HG03045 (cell line): Measurements from ENCODE around the gene ABCA6.

Experiments
- ATAC-seq: cut with Tn5 transposase; IDR thresholded peaks from one replicate; pipeline ENCODE4 v1.9.1; 2021; ENCODE audit warnings: mild to moderate bottlenecking, moderate library complexity; ENCODE audit not compliant: unreplicated experiment

The ABCA6 gene

DNA sequence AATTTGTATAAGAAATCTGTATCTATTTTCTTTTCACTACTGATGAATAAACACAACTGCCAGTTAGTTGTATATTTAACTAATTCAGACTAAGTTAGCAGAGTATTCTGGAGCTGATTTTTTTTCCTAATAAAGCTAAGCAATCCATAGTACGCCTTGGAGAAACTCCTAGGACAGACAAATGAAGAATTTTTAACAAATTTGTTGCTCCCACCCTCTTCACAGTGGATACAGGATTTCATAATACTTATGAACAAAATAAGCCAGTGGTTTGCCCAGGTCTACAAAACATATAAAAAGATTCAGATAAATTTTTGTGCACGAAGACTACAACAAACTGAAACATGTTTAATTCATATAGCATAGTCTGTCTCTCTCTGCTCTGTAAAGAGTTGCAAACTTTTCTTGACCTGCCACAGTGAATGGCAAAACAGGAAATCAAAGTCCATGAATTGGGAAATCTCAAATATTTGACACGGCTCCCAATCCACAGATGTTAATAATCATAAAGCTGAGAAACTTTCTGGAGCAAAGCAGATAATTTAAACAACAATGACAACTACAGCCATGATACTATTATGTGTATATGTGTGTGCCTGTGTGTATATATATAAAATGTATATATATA, 594 bp upstream of the ABCA6 start:
- no peak for ATAC-seq

DNA sequence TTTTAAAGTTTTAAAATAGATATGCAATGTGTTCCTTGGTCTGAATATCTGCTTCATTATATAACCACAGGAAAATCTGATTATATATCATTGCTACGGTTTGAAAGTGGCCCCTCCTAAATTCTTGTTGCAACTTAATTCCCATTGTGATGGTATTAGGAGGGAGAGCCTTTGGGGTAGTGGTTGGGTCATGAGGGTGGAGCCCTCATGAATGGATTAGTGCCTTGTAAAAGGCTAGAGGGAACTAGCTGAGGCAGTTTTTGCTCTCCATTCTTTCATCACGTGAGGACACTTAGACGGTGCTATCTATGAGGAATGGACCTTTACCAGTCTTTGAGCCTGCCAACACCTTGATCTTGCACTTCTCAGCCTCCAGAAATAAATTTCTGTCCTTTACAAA, 7.6 kb downstream of the ABCA6 start:
- ATAC-seq, result no peak

GRCh38 chr17:69130627-69131296, 10.9 kb downstream of the ABCA6 start:
- no peak for ATAC-seq

DNA sequence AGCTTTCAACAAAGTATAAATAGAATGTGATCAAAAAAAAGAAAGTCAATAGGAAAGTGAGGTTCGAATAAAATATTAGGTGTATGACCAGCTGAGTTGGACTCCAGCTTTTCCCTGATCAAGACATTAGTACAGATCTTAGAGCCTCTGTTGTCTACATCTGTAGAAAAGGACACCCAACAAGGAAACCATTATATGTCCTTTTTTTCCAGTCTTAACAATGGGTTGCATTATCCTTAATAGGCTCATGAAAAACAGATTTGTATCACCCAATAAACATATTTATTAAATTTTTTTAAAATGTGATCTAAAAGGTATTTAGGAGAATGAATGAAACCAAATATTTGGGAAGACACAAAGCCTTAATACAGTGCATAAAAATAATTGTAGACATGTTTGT, 18.1 kb downstream of the ABCA6 start:
- ATAC-seq, result no peak

GRCh38 chr17:69122065-69122464, 19.6 kb downstream of the ABCA6 start:
- no peak for ATAC-seq

GRCh38 chr17:69117855-69118784, 23.6 kb downstream of the ABCA6 start:
- ATAC-seq, result no peak

DNA sequence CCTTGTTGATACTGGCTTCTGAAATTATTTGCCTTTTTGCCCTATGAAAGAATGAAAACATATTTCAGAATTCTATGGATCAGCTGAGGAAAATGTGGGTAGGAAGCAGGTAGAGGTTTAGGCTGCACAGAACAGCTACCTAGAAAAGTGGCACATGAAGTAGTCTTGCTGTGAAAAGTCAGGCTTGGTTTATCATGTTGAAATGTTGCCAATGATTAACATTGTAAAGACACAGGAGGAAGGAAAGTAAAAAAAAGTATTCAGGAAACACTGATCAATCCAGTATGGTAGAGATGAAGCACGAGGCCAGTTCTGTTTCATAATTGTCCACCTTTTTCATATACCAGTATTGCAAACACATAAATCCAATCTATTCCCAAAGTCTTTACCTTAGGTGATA, 29.9 kb downstream of the ABCA6 start:
- ATAC-seq, result no peak

DNA sequence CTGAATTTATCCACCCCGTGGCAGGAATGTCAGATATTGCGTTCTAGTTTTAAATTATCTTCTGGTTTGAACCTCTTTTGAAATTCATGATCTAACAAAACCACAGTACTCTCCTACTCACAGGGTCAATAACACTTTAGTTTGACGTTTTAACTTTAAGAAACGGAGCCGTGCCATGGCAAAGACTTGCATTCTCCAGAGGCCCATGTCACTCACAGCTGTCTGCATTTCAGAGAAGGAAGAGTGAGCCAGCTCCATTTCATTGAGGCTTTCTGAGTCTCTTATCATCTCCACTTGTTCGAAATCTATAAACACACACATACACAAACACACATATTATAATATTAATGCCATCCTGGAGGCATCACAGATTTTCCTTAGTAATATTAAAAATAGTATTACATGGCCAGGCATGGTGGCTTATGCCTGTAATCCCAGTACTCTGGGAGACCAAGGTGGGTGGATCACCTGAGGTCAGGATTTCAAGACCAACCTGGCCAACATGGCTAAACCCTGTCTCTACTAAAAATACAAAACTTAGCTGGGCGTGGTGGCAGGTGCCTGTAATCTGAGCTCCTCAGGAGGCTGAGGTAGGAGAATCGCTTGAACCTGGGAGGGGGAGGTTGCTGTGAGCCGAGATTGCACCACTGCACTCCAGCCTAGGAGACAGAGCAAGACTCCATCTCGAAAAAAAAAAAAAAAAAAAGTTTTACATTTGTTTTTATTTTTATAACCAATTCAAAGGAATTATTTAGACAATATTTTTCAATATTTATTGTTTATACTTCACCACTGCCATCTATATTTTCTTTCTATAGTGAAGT, 35.6 kb downstream of the ABCA6 start:
- no peak for ATAC-seq

- no peak for ATAC-seq
Observed at GRCh38 chr17:69103557-69104233, 38.0 kb downstream of the ABCA6 start.

DNA sequence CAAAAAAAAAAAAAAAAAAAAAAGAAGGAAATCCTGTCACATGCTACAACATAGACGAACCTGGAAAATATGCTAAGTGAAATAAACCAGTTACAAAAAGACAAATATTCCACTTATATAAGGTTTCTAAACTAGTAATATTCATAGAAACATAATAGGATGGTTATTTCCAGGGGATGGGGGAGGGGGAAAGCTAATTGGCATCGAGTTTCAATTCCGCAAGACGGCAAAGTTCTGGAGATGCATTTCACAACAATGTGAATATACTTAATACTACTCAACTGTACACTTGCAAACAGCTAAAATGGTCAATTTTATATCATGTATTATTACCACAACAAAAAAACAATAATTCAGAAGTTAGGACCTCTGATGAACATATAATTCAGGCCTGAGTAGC, 43.1 kb downstream of the ABCA6 start:
- no peak for ATAC-seq

DNA sequence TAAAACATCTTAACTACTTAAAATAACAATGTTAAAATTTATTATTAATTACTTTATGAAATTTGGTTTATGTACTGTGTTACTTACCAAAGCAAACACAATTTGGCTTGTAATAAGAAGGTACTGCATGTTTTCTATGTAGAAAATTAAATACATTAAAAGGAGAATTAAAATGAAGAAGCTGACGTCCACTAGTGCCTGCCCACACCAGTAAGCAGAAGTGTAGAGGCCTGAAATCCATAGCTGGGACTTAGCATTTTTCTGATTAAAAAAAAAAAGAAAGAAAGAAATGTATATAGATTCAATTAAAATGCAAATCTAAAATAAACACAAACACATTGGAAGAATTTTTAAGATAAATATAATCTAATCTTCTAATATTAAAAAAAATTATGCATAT, 45.2 kb downstream of the ABCA6 start:
- no peak for ATAC-seq

DNA sequence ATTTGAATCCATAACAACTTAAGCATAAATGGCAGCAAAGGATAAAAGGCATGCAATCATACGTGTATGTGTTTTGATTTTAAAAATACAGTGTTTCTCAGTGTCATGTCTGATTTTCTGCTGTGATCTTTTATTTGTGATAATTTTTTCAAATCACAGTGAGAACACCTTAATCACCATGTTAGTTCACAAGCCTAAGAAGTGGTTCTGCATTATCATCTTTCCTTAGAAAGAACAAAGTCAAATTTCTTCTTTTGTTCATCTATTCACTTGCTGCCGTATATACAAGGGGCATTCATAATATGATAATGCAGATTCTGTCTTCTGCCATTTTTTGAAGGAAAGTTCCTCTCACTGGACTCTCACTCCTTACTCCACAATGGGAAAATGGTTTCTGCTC, 47.7 kb downstream of the ABCA6 start:
- ATAC-seq, result no peak

DNA sequence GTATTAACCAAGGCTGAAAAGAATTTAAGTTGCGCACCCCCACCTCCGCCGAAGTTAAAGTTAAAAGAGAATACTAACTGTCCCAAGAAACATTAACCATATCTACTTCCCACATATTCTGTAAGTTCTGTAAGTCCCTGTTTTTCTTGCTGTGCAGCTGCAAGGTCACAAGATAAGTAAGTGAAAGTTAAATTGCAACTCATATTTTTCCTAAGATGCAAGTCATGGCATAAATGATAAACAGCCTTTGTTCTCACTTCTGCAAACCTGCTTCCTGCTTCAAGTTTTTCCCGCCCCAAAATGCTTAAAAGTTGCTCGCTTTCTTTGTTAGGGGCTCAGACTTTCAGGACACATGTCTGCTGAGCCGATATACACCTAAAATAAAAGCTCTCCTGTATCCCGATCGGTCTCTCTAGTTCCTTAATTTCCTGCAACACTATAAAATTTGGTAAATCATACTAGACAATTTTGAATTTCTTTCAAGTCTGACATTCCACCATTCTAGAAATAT, 48.4 kb downstream of the ABCA6 start:
- ATAC-seq, result no peak

- ATAC-seq, result no peak
Observed at GRCh38 chr17:69090365-69090764, 51.3 kb downstream of the ABCA6 start.

DNA sequence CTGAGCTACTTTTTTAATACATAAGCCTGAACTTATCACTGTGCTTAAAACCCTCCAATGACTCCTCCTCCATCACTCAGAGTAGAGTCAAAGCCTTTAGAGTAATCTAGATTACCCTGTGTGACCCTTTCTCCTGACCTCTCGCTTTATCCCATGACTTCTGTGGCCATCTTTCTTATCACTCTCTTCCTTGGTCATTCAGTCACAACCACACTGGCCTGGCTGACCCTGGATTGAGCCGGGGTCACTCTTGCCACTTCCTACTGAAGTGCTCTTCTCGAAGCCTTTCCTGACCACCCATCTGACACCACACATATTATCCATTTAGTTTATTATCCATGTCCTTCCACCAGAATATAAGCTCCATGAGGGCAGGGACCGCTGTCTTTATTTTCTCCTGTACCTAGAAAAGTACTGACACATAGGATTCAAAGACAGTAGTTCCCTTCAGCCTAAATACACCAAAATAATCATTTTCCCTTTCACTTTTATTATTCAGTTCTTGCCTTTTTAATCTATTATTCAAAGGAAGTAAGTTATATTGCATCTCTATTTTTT, 53.0 kb downstream of the ABCA6 start:
- ATAC-seq, result no peak

- ATAC-seq, result no peak
Observed at GRCh38 chr17:69086641-69087040, 55.1 kb downstream of the ABCA6 start.

DNA sequence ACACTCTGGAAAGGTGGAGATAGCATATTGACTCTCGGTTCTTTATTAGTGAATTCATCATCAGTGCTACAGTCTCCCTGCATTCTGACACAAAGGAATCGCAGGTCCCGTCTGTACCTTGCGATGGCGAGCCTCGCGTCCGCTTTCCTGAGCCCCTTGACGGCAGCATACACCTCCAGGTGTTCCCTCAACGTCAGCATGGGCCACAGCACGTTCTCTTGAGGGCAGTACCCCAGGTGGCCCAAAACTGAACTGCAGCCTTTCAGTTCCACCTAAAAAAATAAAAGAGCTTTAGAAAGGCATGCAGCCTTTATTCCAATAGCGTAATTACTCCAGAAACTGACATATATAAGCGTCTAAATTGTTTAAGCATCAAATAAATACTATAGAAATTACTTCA, 56.8 kb downstream of the ABCA6 start:
- no peak for ATAC-seq

GRCh38 chr17:69082696-69083095, 59.0 kb downstream of the ABCA6 start:
- no peak for ATAC-seq

GRCh38 chr17:69078864-69079263, 62.8 kb downstream of the ABCA6 start:
- ATAC-seq, result no peak

DNA sequence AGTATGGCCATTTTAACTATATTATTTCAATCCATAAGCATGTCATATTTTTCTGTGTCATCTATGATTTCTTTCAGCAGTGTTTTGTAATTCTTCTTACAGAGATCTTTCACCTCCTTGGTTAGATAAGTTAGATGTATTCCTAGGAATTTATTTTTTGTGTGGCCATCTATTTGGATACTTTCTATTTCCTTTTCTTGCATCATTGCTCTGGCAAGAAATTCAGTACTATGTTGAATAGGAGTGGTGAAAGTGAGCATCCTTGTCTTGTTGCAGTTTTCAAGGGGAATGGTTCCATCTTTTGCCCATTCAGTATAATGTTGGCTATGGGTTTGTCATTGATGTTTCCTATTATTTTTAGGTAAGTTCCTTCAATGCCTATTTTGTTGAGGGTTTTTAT, 65.9 kb downstream of the ABCA6 start:
- ATAC-seq, result no peak
